G401.6 (cell line): Measurements from ENCODE around the gene BAHCC1.

Experiments
- FAIRE-seq: peaks from 2 replicates; lab custom pipeline; 2012; peaks lifted over from hg19 to GRCh38; lab: Jason Lieb, UNC

BAHCC1 gene

GRCh38 chr17:81387100-81388090 is 7.9 kb upstream of the BAHCC1 start:
- no peak for FAIRE-seq

DNA sequence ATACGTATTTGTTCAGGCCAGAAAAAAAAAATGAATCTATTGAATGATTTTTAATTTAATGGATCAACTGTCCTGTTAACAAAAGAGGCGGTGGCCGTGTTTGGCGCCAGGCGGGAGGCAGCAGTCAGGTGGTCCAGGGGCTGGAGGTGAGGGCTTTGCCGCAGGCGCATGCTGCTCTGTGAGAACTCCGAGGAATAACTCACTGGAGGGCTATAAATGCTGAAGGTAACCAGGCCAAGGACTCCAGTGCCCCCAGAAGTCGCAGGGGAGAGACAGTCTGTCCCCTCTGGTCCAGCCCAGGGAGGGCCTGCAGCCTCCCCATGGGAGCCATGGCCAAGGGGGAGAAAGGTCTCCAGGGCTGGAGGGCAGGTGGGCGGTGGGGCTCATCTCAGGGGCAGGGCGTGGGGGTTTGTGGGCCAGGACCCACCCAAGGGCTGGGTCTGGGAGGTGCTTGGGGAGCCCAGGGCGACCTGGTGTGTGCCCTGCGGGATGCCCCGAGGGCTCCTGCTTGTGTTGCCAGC is 7.1 kb upstream of the BAHCC1 start:
- FAIRE-seq, result no peak

DNA sequence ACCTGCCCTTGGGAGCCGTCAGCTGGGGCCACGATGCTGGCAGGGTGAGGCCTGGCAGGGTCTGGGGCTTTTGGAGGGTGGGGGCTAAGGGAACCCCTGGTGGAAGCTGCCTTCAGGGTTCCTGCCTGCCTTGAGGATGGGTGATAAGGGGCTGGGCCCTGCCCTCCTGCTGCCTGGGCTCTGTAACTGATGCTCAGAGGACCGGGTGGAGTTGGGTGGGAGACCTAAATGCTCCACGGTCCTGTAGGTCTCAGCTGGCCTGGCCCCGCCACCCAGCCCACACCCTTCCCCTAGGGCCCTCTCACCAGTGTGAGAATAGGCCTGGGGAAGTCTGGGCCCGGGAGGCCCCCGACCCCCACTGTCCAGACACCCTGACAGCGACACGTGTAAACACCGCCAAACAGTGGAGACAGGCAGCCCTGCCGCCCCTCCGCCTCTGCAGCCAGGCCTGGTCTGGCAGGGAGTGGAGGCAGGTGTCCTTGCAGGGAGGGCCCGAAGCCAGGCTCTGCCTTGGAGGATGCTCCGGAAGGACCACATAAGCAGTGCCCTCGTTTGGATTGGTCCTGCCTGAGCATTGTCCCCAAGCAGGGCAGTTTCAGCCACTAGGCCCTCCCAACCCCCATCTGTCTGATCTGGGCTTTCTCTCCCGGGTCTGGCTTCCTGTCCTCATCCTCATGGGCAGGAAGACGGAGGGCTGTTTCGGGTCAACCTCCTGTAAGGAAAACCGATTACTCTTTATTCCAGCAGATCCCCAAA is 6.5 kb upstream of the BAHCC1 start:
- FAIRE-seq, result no peak

GRCh38 chr17:81389585-81389984 is 5.7 kb upstream of the BAHCC1 start:
- no peak for FAIRE-seq

DNA sequence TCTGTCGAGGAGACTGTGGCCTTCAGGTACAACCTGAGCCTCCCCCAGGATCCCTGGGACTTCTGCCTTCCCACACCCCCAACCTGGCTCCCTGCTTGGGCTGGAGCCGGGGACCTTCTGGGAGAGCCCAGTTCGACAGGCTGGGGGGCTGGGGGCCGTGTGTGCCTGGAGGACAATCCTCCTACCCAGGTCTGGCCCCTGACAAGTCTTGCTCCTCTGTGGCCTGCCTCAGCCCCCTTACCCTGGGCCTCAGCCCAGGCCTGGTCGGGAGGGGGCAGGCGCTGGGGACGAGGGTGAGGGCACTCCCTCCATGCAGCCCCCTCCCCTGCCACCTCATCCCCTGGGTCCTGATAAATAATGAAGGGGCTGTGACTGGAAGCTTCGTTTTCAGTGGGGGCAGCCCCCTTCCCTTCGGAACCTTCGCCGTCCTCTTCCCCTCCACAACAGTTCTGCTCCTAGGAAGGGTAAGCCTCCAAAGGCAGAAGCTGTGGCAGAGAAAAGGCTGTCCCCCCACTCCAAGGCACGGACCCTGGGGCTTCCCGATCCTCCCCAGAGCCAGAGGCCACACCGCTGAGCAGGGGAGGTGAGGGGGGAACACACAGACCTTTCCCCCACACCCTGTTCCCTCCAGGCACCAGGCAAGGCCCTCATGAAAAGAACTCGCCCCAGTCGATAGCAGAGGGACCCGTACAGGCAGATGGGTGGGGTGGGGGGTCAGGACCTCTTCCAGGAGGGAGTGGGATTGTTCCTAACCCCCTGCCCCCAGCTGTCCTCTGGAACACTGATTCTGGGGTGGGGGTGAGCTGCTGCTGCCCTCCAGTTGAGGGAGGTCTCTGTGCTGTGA is 5.0 kb upstream of the BAHCC1 start:
- no peak for FAIRE-seq

DNA sequence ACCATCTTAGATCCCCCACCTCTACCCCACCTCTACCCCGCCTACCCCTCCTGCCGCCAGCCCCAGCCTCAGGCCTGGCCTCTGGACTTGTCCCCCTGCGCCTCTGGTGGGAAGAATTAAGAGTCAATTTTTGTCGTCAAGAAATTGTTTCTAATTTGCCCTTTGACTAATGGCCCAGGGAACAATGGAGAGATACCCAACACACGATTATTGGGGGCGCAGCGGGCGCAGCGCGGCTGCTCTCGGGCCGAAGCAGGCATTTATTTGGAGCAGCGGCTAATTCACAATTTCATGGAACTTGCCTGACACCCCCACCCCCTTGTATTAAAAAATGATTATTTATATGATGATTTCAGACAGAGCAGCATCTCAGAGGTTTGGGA is 4.4 kb upstream of the BAHCC1 start:
- no peak for FAIRE-seq

DNA sequence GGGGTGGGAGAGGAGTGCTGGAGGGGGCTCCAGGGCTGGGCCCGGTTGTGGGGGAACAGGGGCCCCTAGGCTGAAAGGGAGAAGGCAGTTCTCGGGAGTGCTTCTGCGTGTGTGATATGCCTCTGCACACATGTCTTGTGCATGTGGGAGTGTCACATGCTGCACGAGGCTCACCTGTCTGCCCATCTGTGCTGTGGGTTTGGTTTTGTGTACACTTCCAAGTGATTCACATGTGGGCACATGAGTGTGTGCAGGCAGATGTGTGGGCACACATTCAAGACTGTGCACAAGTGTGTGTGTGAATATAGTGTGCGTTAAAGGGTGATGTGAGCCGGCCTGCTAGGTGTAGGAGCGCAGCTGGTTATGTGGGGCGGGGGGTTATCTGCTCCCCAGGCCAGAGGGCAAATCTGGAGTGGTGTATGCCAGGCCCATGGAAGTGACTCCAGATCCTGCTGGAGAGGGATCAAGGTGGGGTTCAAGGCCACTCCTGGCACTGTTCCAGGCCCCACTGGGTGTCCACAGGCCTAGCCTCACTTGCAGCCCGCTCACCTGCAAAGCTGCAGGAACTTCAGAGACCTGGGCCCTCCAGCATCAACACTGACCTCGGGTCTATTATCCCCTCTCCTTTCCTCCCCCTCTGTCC is 3.8 kb upstream of the BAHCC1 start:
- FAIRE-seq, result no peak

GRCh38 chr17:81391936-81392908 is 3.0 kb upstream of the BAHCC1 start:
- no peak for FAIRE-seq

DNA sequence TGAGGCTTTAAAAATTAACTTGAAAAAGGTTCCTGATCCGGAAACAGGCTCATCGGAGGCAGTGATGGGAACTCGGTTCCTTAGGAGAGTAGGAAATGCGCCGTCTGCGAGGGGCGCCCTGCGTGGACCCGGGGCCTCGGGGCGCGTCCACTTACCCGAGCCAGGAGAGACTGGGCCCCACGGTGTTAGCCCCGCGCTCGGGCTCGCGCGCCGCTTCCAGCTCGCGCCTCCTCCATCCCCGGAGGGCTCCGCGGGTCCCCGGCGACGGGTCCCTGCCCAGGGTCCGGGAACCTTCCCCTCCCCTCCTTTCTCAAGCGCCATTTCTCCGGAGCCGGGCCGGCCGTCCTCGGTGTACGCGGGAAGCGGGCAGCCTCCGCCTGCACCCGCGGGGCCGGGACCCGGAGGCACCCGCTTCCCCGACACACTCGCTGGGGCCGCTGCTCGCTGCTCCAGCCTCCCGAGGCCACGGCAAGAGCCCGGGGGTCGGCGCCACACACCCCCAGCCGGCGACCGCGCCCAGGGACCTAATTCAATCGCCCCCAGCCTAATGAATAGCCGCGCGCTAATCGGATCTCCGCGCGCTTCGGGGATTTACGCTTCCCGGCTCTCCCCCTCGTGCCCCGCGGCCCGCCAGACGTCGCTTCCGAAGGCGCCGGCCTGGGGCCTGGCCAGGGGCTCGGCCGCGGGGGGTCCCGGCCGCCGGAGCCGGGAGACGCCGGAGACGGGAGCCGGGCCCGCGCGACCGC is 2.2 kb upstream of the BAHCC1 start:
- no peak for FAIRE-seq

DNA sequence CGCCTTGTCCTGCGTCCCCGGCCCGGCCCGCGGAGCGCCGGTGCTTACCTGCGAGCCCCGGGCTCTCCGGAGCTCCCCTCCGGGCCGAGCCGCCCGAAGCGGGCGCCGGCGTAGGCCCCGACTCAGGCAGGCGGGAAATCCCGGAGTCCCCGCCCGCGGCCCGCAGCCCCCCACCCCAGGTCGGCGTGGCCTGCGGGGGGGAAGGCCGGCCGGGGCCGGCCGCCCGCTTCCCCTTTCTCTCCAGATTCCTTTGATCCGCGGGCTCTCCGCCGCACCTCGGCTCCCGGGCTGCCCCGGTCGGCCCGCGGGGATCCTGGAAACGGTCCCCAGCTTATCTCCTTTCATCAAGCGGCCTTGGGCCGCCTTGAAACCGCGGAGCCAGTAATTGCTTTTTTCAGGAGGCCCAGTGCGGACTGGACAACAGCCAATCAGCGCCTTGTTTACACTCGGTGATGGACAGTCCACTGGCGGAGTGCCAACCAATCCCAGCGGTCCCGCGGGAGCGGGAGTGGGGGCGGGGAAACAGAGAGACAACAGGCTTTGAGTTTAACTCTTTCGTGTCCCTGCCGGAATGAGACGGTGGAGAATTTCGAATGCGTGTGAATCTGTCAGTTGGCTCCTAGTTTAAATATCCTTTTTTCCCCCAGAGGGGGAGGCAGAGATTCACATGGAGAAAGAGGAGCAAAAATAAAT is 1.4 kb upstream of the BAHCC1 start:
- peak; percentile 98 for FAIRE-seq

DNA sequence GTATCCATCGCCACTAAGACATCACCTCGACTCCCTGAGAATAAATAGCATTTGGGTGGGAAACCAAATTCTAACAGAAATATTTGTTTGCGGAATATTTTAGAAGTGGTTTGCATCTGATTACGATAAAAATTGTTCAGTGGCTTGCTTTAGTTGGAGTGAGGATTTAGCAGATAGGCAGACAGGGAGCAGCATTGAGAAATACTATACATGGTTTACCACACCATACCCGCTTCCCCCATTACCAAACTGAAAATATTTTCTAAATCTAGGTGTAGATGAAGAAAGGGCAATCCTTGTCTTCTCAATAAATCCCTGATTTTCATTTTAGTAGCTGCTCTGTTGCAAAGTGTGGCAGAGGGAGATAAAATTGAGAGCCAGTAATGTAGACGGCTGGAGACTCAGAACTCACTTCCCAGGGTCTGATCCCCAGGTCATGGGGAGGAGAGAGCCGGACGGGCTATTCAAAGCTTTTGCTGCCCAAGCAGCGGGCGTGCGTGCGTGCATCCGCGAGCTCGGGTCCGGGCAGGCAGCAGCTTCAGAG is 808 bp upstream of the BAHCC1 start:
- FAIRE-seq, result no peak

DNA sequence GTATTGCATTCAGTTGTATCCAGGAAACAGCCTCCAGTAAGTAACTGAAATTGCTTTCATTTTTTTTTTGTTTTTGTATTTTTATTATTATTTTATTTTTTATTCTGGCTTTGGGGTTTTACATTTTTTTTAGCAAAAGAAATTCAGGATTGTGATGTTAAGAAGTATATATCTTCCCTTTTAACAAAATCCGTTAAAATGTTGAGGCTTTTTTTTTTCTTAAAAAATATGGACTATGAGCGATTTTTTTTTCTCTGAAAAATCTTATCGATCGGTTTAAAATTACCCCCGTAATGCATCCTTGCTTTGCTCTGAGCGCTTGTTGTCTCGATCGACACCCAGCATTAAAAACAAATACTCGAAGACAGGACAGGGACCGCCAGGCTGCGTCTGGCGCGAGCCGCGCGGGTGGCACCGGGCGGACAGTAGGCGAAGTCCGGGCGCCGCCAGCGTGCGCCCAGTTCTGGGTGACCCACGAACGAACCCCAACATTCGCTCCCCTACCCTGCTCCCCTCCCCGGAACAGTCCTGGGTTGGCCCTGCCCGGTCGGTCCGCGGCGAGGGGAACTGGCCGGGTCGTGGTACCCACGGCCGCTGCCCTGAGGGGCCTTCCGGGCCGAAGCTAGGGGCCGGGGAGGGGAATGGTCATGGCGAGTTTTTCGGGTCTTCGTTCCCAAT is 482 bp downstream of the BAHCC1 start:
- no peak for FAIRE-seq

- FAIRE-seq, result no peak
Measured at GRCh38 chr17:81396278-81396721, 1.0 kb downstream of the BAHCC1 start.

GRCh38 chr17:81396722-81397313 is 1.6 kb downstream of the BAHCC1 start:
- FAIRE-seq, result peak; percentile 37

DNA sequence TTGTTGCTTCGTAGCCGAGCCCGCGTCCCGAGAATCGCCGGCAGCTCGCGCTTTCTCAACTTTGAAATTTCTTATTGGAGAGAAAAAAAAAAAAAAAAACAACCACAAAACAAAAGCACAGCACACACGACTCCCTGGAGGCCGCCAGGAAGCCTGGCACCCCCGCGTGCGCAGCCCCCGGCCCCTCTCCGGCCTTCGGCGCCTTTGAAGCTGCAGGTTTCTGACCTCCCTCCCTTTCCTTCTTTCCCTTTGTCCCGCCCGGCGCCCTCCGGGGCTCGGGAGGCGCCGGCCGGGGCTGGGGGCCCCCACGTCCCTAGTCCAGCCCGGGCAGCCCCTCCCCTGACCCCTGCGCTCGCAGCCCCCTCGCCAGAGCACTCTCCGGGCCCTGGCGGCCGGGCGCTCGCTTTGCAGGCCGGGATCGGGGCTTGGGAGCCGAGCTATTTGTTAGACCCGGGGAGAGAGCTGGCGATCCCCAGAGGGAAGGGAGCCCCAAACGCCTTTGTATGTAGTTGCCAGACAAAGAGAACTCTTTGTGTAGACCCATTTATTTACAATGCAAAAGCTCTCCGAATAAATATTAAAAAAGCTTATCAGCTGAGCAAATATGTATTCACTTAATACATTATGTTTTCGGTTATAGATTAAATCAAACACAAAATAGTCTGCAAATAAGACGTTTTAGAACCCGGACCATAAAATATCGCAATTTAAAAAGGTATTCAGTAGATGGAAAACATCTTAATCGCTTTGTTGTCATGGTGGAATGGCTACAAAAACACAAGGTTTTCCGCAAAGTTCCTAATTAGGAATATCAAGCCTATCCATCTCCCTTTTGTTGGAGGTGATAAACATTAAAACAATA is 2.3 kb downstream of the BAHCC1 start:
- FAIRE-seq, result no peak

- no peak for FAIRE-seq
Measured at GRCh38 chr17:81398176-81398831, 3.0 kb downstream of the BAHCC1 start.
